ENCODE data around the gene SCGB3A1.

DNA sequence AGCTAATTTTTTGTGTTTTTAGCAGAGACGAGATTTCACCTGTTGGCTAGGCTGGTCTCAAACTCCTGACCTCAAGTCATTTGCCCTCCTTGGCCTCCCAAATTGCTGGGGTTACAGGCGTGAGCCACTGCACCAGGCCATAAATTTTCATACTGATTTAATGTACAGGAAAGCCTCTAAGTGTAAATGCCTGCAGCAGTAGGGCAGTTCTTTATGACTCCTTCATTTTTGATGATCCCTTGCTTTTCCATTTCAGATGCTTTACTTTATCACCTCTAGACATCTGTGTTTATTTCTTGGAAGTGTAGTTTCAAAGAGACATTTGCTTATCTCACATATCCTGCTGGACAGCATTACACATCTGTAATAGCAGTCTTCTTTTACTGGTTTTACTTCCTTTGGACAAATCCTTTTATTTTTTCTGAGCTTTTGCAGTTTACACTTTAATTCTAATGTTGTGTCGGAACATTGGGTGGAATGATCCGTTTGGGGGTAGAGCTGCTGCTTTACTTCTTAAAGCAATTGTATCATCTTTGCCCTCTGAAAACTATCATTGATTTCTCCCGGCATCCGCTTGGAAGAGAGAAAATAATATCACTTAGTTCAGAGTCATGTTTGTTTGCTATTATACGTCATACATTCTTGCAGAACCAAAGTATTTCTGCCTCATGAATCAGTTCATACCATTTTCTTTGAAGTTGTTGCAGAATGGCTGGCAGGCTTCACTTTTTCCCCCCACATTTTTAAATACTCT is 36.0 kb downstream of the SCGB3A1 start:
- TF ChIP-seq EZH2phosphoT487 (IDR thresholded peaks at IDR 0.05; ENCODE audit: insufficient read depth, low read depth) (no peak), EZH2 (IDR thresholded peaks at IDR 0.05; ENCODE audit: insufficient read depth, poor library complexity, severe bottlenecking) (no peak)

Measured in GM23248 (cell line).